Loucy (cell line): Measurements from ENCODE around the gene IGF2BP2.

ENCODE experiments used
- CTCF ChIP-seq: fragments of 200-600 bp; sonication (generic); conservative IDR thresholded peaks from 2 replicates; pipeline ENCODE4 v1.5.1; 2014; ENCODE audit warnings: mild to moderate bottlenecking, antibody characterized with exemption, low read length
- EZH2phosphoT487 ChIP-seq: fragments of 200-600 bp; IDR thresholded peaks from 2 replicates; pipeline ENCODE4 v1.6.1; 2018; ENCODE audit warnings: antibody characterized with exemption, mild to moderate bottlenecking, moderate library complexity, borderline replicate concordance

- TF ChIP-seq CTCF: no peak
- TF ChIP-seq EZH2phosphoT487: no peak
Measured at GRCh38 chr3:185843126-185843525, 18.3 kb upstream of the IGF2BP2 start.
